ENCODE results near the gene NAA10. TPM values are rescaled to one million over a fixed set of nuclear protein-coding genes. Genes with fewer than 3 reads are reported as not detected.

Gene NAA10
- total RNA-seq, 1 donor from 2014 or later, result 87.2 TPM

DNA sequence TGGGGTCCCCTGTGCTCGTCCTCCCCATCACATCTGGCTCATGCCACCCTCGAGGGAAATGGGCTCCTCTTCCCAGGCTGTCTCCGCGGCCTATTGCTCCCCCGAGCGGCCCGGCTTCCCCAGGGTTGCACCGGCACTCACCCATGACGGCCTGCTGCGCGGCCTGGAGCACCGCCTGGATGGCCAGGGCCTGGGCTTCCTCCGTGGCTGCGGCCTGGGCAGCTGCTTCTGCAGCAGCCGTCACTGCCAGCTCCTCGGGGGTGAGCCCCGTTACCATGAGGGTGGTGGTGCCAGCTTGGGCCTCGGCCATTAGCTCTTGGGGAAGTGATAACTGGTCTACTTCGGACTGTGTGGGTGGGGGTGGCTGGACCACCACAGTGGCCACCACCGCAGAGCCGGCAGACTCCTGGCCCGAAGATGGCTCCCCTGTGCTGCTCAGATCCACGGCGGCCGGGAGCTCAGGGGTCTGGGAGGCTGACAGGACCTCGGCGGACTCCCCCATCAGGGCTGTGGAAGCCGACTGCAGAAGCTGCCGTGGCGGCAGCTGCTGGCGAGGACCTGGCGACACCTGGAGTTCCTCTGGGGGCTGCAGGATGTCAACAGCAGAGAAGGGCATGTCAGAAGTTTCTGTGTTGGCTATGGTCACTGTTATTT, 17.7 kb upstream of the NAA10 start:
- intact Hi-C loops (cut with DNase I), result loop anchor here (2.0 kb wide), 1 partner anchor 190 kb away; no protein-coding TSS in a partner anchor
- no peak for DNase-seq (ENCODE audit: low spot score)

DNA sequence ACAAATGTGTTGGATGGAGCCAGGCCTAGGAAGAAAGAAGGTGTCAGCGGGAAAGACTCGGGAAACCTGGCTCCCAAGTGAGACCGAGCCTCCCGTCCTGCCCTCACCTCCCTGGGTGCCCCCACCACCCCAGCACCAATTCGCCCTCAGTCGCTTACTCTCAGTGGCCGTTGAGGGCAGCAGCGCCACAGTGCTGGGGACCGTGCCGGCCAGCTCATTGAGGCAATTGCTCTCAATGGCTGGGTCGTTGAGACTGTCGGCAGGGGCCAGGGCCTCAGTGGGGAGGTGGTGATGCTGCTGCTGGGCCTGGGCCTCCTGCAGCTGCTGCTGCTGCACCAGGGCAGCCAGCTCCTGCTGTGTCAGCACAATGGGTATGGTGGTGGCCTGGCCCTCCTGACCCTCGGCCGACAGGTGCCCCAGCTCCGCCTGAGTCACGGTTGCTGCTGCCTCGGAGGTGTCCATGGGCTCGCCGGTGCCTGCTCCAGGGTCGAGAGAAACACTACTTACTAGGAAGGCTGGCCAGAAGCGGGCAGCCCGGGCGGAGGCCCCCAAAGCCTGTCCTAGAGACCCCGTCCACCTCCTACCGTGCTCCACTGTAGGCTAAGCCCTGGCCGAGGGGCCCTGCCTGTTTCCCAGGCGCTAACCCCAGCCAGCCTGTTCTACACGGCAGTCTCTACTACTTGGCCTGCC, 17.0 kb upstream of the NAA10 start:
- intact Hi-C loops (cut with DNase I), result loop anchor here (2.0 kb wide), 1 partner anchor 189 kb away; no protein-coding TSS in a partner anchor
- no peak for DNase-seq (ENCODE audit: low spot score)

DNA sequence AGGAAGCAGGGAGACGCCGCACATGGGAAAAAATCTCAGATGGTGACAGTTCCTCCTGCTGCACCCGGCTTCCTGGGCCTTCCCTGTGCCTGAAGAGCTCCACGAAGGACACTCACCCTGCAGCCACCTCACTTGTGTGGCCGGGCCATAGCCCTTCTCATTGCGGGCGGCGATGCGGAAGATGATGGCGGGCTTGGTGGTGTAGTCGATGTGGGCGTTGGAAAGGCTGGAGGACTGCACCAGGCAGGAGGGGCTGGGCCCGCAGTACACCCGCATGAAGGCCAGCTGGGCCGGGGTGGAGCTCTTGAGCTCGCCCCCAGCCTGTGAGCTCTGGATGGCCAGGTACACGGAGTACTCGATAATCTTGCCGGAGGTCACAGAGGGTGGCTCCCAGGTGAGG, 15.3 kb upstream of the NAA10 start:
- intact Hi-C loops (cut with DNase I), result no loop called here
- DNase-seq (ENCODE audit: low spot score), result no peak

DNA sequence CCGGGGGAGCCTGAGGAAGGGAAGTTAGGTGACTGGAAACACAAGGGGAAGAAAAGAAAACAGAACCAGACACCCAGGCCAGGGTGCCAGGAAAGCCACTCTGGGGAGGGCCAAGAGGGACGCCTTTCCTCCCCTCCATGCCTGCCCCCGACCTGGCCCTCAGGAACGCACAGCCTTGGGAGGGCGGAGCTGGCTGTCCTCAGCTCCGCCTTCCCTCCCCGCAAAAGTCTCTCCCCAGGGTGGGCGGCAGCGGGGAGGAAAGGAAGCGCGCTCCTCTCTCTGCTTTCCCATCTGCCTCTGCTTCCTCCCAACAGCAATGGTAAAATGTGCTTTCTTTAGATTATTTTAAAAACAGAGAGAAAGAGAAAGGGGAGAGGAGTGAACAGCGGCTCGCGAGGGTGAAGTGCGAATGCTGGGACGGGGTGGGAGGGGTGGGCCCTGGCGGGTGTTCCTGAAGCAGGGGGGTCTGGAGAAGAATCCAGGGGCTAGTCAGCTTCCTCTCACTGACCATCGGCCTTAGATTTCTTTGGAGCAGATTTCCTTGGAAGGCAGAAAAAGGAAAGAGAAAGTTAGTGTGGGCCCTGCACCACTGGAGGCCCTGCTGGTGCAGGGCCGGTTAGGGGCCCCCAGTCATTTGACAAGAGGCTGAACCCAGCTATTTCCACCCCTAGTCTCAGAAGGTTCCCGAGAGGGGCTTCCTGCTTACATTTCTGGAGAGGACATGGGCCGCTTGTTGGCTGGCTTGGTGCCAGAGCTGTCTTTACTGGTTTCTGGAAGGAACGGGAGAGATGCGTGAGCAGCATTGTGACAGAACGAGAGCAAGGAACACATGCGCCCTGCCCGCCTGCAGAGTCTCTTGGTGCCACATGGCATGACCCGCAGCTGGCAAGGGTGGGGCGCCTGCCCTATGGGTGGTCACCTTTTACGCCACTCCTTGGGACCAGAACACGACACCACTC, 14.3 kb upstream of the NAA10 start:
- DNase-seq (ENCODE audit: low spot score), result no peak
- intact Hi-C loops (cut with DNase I), result no loop called here

DNA sequence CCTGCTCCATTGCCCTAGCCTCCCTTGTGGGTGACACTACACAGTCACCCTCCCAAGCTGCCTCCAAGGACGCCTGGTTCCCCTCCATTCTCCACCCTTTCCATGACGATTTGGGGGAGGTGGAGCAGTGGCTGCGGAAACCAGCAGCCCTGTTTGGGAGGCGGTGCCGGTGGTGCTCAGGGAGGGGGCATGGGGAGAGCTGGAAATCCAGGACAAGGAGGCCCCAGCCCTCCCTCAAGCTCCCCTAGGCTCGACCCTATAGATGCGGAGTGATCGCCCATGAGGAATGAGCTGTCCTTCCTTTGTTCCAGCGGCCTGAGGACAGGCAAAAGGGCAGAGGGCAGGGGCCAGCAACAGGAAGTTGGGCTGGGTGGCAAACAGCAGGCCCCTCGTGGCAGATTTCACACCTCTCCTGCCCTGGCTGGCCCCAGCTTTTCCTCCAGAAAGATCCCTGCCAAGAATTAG, 13.2 kb upstream of the NAA10 start:
- no peak for DNase-seq (ENCODE audit: low spot score)
- intact Hi-C loops (cut with DNase I), result no loop called here

DNA sequence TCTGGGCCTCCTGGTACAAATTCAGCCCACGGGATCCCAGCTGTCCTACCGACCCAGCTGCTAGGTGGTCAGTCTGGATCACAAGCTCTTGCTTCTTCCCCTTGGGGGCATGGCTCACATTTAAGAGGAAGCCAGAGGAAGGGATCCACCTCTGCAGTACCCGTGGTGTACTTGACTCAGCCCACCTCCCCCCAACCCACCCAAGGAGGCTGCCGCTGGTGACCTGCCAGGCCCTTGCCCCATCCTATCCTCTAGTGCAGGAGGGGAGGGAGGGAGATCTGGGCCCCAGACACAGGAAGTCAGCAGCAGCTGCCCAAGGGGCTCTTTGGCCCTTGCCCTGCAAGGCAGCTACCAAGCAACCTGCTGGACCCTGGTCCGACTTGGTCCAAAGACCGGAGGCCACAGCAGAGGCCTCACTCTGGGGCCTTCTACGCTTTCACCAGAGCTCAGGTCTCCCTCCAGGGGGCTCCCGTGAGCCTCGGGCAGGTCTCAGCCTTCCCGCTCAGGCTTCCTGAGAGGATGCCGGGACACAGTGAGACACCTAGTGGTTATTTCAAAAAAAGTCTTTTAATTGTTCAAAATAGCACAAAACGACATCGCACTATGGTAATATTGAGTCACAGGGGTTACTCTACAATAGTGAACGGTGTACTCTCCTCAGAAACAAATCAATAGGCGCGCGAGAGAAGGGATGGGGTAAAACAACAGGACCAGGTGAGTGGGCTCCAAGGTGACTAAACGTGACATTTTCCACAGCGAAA, 12.4 kb upstream of the NAA10 start:
- intact Hi-C loops (cut with DNase I), result no loop called here
- peak; percentile 89 for DNase-seq (ENCODE audit: low spot score)

DNA sequence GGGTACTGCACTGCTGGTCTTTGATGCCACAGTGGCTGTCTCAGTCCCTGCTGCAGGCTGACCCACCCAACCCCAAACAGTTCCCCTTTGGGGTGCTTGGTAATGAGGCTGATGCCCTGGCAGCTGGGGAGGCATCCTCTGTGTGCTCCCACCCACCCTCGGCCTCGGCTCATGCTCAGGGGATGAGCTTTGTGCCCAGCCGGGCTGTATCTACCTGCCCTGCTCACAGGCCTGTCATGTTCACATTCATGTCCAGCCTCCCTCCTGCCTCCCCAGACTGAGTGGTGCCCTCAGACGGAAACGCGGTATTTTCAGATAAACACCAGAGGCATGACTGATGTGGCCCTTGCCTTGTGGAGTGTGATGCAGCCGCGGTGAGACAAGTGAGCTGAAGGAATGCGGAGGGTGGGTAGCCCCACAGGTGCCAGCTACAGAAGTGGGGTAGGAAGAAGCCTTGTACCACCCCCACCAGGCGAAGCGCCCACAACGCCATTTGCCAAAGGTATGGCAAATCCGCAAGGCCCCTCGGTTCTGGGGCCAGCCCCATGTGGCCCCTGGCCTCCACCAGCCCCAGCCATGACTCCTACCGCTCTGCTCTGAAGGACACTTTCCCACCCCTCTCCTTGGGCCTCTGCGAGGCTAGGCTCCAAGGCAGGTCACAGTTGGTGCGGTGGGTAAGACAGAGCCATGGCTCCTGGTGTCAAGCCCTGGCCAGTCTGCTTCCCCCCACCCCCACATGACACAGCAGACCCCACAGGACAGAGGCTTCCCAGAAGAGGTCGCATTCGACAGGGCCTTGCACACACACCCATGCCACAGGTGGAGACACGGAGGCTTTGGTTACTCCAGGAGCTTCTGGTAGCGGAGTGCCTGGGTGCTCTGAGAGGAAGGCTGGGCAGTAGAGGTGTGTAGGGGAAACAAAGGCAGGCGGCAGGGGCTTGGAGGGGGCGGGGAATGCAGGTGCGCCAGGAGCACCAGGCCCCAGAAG, 11.4 kb upstream of the NAA10 start:
- intact Hi-C loops (cut with DNase I), result no loop called here
- DNase-seq (ENCODE audit: low spot score), result no peak

DNA sequence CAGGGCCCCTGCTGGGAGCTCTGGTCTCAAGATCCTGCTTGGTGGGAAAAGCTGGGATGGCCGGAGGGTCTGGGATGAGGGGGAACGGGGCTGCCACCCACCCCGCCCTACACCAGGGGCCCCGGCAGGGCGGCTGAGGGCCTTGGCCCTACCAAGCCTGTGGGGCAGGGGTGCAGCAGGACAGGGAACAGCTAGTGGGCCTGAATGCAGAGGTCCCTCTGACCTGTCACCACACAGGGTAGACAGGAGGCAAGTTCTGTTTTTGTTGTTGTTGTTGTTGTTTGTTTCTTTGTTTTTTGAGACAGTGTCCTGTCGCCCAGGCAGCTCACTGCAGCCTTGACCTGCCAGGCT, 9.9 kb upstream of the NAA10 start:
- DNase-seq (ENCODE audit: low spot score), result no peak
- intact Hi-C loops (cut with DNase I), result no loop called here

DNA sequence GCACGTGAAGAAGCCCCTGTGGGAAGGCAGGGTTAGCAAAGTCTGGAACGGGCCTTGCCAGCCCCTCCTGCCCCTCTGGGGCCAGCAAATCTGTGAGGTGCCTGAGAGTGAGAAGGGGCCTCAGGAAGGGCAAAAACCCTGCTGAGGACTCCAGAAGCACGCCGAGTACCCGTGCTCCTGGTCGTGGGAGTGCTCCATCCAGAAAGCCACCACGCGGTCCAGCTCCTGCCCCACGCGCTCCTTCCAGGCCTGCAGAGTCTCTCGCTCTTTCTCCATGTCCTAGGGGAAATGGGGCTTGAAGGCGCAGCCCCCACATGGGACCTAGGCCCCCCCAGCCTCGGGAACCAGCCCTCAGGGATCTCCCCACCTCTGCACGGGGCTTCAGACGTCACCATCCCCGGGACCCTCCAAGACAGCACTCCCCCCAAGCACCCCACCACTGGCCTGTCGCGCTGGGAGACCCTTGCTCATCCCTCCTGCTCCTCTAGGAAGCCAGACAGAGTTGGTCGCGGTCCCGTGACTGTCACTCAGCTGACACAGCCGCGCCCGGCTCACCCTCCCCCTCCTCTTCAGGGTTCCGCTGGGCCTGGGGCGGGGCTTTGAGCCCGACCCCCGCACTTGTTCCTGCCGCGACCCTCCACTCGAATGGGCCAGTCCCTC, 9.4 kb upstream of the NAA10 start, which contains the start of gene RENBP:
Gene RENBP (minus strand): TSS at position 504 of the 660 bp plus-strand sequence. CDS start 33 bp downstream, at position 471.
- DNase-seq (ENCODE audit: low spot score), result peak; percentile 91

DNA sequence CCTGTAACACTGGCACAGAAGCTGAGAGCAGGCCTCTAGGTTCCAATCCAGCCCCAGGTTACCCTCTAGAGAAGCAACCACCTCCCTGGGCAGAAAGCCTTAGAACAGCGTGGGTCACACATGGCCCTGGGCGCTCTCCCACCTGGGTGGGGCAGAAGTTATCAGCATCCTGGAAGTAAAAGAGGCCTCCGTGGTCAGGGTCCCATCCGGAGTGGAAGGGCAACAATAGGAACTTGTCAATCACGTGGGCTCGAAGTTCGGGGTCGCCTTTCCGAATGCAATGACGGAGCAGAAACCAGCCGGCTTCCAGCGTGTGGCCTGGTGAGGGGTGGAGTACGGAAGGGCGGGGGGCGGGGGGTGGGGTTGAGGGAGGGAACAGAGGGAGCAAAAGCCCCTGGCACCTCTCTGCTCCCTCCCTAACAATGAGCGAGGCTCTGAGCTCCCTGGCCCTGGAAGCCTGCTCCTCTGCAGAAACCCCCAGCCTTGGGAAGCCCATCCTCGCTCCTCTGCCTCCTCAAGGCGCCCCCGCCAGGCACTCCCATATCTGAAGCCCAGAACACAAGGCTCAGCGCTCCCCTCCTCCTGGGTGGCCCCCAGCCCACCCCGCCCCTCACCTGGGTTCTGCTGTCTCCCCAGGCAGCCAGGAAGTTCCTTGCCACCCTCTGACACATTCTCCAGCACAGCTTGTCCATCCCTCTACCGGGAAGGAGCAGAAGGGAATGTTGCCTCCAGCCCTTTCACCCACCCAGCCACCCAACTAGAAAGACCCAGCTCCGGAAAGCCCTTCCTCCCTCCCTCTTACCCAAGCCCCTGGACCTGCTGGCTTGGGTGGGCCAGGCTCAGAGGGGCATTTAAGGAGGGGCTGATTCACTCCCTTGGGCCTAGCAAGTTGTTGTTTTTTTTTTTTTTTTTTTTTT, 6.8 kb upstream of the NAA10 start:
- DNase-seq (ENCODE audit: low spot score), result no peak
- intact Hi-C loops (cut with DNase I), result no loop called here

More for the DNA sequence above, 9.4 kb upstream of the NAA10 start, which contains the start of gene RENBP:
- intact Hi-C loops (cut with DNase I), result no loop called here

DNA sequence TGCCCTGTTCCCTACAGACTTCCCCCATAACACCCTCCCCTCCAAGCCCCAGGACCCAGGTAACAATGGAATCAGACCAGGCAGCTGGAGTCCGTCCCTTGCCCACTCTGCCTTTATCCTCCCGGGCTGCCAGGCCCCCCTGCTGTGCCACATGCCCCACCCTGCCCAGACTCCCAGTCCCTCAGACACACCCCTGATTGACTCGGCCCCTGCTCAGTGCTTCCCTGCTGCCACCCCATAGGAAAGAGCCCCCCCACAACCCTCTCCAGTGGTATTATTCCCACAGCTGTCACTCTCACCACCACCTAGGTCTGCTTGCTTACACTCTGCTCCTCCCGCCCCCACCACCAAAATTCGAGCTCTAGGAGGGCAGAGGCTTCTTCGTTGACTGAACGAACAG, 4.7 kb upstream of the NAA10 start:
- no peak for DNase-seq (ENCODE audit: low spot score)
- intact Hi-C loops (cut with DNase I), result no loop called here

DNA sequence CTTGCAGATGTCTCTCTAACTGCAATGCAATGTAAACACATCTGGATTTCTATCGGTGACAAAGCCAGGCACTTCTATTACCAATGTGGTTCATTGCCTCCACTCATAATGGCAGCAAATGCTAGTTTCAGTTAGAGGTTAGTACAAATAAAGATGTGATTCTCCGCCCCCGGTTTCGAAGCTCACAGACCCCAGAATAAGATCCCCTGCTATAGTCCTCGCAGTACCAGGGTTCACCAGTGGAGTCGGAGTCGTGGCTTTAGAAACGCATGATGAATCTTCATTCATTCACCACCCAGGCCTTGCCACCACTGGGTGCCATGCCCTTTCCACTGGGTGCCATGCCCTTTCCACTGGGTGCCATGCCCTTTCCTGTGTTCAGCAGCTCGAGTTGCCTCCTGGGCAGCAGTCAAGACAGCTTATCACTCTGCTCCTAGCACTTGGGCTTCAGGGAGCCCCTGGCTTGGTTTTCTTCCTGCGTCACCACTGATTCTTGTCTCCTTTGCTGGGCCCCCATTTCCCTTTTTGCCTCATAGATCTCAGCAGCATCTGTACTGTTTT, 3.5 kb upstream of the NAA10 start:
- no peak for DNase-seq (ENCODE audit: low spot score)
- intact Hi-C loops (cut with DNase I), result no loop called here

DNA sequence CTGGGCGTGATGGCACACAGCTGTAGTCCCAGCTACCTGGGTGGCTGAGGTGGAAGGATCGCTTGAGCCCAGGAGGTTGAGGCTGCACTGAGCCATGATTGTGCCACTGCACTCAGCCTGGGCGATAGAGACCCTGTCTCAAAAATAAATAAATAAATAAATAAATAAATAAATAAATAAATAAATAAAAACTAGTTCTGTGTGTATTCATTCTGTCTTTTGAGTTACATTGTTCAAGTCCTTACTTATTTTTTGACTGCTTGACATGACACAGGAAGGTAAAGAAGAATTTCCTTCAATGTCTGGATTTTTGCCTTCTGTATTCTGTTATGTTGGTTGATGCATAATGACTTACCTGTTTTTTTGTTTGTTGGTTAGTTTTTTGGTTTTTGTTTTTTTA, 2.2 kb upstream of the NAA10 start:
- intact Hi-C loops (cut with DNase I), result no loop called here
- no peak for DNase-seq (ENCODE audit: low spot score)

DNA sequence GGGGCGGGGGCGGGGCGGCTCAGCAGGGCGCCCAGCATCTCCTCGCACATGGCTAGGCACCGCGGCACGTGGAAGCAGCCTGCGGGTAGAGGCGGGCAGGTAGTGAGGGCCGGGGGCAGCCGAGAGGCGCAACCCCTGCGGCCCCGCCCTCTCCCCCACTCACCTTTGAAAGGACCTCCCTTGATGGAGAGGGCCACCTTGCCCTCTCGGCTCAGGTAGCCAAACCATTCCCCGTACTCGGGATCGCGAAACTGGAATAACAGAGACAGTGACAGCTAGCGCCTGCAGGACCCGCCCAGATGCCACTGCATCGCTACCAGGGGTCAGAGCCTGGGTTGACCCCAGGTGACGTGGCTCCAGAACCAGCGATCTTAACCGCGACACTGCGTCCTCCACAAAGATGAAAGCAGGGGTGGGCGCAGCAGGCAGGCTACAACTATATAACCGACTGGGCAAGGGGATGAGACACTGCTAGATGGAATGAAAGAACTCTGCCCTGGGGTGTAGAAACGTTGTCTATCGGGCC, 552 bp upstream of the NAA10 start:
- intact Hi-C loops (cut with DNase I), result loop anchor here (2.0 kb wide), 1 partner anchor 35 kb away; the partner anchor contains the start of gene HCFC1
- no peak for DNase-seq (ENCODE audit: low spot score)

DNA sequence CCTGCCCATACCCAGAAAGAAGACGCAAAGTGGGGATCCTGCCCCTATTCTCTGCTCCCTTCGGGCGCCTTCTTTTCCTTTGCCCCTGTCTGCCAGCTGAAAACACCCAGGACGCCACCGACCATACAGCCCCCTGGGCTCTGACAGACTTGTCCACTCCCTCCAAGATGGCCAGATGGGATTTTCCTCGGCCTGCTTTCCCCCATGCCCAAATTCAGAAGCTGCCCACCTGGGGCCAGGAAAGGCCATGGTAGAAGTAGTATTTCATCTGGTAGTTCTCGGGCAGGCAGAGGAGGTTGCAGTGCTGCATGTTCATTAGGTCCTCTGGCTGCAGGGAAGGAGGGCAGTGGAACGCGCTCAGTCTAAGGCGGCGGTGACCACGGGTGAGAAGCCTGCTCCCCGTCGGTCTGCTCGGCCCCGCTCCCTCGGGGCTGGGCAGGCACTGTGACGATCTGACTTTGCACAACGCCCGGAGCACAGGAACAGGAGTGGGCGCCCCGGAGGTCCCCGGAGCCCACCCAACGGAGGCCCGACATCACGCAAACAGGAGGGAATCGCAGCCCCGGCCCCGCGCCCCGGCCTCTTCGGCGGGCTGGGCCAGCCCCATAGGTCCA, 582 bp downstream of the NAA10 start:
- DNase-seq (ENCODE audit: low spot score), result no peak
- intact Hi-C loops (cut with DNase I), result loop anchor here (2.0 kb wide), 1 partner anchor 37 kb away; the partner anchor contains the start of gene HCFC1
